ENCODE data around the gene MEGF11.
A peak's percentile ranks its signal among the peaks of the same experiment; 100 is the strongest.
"Not testable (repeated sequence)": the region's sequence is repeated elsewhere in the genome, so short reads cannot be mapped to it uniquely, and the experiment has no call there.

MEGF11 gene

GRCh38 chr15:66021496-66022162, 231.9 kb downstream of the MEGF11 start:
- no peak for DNase-seq

GRCh38 chr15:66019826-66020398, 233.6 kb downstream of the MEGF11 start:
- no peak for DNase-seq

DNA sequence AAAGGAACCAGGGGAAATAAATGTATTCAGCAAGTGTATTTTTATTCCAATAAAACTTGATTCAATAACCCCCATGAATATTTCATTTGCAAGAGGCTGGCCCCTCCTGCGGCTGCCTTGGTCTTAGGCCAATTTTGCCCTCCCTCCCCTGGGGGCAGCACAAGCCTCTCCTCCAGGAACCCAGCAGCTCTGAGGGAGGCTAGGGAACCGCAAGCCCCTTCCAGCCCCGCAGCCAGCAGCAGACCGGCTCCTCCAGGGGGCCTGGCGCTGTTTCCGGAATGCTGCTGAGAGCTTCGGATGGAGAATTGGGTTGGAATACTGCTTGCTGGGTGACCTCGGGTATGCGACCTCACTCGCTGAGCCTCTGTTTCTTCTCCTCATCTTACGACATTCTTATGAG, 234.2 kb downstream of the MEGF11 start:
- DNase-seq = no peak

DNA sequence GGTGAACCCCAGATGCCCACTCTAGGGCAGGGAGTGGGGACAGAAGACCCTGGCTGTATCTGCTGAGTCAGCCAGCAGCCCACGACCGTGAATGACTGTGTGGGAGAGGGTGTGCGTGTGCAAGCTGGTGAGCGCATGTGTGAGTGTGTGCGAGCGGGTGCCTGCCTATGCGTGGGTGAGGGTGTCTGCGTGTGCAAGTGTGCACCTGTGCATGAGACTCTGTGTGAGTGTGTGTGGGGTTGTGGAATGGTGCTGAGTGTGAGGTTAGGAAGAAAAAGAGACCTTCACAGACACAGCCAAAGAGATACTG, 235.1 kb downstream of the MEGF11 start:
- no peak for DNase-seq

GRCh38 chr15:66017792-66018487, 235.6 kb downstream of the MEGF11 start:
- no peak for DNase-seq

DNA sequence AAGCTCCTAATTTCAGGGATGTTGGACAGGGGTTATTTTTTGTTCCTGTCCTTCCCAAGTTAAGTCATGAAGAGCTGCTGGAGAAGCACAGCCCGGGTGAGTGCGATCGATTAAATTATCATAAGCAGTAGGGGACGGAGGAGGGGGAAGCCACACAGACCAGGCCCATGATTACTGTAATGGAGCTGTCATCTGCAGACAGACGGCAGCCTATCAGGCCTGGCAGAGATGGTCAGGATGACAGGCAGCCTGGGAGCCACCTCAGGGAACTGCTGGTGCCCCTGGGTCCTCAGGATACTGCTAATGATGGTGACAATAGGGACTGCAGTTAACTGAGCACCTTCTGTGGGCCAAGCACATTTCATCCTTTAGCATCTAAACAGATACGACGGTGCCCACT, 236.6 kb downstream of the MEGF11 start:
- DNase-seq = no peak

DNA sequence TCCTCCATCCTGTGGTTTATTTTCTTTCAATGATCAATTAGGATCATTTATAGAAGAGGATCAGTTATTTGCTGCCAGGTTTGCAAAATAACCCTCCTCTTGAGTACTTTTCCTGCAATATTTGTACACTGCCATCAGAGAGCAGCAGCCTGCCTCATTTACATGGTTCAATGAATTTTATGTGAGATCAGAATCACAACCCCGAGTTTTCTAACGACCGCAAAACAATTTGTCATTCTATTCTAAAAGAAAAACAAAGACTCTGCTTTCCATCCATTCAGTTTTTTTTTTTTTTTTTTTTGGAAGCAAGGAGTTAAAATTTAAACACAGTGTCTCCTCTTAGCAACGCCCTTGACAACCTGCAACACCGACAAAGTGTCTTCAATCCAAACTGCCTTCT, 237.4 kb downstream of the MEGF11 start:
- DNase-seq = peak; percentile 13

DNA sequence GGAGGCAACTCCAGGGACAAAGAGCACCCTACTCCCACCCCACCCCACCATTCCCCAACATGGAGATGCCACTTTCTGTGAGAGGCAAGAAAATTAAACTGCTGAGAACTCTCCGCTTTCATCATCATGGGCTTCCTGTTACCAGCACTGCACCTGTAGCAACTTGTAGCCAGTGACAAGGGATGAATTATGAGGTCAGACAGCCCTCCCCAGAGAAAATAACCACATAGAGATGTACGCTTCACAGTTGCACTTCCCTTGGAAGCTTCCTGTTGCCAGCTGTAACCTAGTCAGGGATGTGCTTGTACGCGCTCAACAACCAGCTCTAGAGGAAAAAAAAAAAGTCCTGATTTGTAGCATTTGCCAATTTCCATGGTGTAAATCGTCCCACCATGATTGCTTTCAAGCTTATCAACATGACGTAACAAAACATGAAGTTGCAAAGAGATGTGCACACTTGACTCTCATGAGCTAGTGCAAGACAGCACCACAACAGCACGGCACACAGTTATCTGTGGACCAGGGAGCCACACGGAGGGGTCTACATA, 238.8 kb downstream of the MEGF11 start:
- DNase-seq = no peak

DNA sequence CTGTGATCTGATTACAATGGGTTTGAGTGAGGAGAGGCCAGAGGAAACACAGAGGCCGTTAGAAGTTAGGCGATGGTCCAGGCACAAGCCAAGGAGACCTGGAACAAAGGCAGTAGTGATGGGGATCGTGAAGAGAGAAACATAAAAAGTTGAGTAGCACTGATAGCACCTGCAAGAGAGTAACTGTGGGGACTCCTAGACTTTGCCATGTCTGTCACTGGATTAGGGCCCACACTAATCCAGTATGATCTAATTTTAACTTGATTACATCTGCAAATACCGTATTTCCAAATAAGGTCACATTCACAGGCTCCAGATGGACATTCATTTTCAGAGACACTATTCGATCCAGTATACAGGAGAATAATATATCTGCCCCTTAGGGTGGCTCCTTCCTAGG, 239.5 kb downstream of the MEGF11 start:
- no peak for DNase-seq

DNA sequence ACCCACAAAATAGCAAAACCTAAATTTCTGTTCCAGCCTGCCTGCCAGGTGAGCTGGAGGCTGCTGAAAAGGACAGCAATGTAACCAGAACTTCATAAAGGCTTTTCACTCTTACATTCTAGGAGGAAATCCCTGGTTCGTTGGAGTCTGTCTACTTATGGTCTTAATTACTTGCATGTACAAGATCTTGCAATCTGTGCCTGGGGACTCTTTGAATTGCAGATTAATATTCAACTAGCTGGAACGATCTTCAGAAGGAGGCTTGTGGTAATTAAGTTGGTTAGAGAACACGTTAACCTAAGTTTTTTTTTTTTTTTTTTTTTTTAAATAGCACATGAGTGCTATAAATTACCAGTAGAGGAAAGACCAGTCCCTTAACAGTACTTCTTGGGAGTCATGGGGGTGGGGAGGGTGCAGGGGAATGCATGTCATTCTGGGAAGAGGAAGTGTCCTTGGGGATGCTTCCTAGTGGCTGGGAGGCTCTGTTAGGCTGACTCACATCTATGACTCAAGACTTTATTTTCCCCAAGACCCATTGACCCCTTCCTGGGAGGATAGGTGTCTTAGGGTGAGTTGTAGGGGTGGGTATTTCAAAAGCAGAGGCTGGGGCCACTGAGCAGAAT, 244.5 kb downstream of the MEGF11 start:
- no peak for DNase-seq

GRCh38 chr15:66007663-66008262, 245.8 kb downstream of the MEGF11 start:
- DNase-seq = no peak

DNA sequence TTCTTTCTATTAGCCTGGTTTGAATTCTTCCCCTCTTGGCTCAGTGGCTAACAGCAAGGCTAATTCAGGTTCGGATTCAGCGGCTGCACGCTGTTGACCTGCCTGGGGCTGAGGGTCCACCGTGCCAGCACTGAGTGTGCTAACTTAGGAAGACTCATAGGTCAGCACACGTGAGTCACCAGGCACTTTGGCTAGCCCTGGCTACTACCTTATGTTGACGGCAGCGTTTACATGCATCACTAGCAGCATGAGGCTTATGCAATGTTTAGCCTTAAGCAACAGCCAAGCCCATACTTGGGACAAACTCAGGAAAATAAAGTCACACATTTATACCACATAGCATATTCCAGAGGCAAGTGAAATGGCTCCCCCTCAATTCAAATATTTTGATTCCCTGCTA, 246.6 kb downstream of the MEGF11 start:
- no peak for DNase-seq

DNA sequence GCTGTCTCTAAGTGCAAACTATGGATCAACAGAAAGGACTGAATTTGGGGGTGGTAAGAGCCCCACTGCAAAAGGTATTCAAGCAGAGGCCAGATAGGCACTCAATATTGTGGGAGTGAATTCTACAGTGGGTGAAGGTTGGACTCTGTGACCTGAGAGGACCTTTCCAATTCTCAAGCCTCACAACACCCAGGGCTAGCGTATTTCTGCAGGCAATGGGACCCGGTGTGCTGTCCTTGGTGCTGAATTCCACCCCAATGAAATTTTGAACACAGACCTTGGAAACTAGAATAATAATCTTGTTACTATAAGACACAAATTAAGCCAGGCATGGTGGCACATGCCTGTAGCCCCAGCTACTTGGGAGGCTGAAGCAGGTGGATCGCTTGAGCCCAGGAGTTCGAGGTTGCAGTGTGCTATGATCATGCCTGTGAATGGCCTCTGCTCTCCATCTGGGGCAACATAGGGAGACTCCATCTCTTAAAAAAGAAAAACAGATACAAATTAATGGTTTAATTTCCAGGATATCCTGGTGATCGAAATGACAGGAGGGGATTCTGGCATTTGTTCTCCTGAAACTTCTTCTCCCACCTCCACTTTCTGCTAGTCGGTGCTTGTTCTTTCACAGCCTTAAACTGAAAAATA, 248.8 kb downstream of the MEGF11 start:
- no peak for DNase-seq

- not testable (repeated sequence) for DNase-seq
Observed at GRCh38 chr15:66003129-66003528, 250.4 kb downstream of the MEGF11 start.

DNA sequence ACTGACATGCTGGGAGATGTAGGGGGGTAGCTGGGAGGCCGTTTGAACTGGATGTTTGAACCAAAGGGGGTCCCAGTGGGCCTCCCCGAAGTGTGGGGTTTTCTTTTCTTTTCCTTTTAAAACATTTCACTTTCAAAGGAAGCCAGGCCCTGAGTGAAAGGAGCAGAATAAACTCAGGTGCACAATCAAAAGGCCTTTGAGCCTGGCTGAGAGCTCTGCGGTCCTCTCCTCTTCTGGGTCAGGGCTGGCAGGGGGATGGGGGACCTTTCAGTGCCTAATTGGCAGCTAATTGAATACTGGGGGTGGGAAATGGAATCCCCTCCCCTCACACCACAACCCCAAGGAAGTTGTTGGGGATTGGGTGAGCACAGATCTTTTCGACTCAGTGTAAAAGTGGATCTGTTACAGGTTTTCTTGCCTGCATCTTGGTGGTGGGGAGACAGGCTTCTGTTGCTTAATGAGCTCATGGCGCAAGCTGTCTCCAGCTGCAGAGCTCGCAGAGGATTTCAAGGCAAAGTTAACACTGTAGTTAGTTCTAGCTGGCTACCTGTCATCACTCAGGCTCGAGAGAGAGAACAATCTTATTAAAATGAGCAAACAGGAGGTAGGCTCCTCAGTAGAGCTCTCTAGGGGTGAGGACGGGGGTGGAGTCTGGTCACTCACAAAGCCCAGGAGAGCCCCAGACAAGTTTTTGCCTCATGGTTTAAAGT, 251.7 kb downstream of the MEGF11 start:
- no peak for DNase-seq

- no peak for DNase-seq
Observed at GRCh38 chr15:66001042-66001441, 252.5 kb downstream of the MEGF11 start.

DNA sequence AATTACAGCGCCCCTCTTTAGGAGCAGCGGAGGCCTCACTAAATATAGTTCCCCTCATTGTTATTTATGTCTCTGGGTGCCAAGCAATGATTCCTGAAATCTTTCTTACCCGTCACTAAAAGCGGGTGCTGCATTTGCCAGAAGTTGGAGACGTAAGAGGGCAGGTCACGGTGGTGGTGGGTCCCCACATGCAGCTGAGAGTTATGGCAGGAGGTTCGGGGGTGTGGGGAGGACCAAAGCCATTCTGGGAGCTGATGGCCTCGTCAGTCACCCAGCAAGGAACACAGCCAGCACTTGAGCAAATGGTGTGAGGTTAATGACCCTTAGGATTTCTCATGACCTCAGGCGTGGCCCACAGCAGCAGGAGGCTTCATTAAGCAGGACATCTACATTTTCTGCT, 255.1 kb downstream of the MEGF11 start:
- DNase-seq = no peak

- DNase-seq = no peak
Observed at GRCh38 chr15:65996901-65997300, 256.6 kb downstream of the MEGF11 start.

DNA sequence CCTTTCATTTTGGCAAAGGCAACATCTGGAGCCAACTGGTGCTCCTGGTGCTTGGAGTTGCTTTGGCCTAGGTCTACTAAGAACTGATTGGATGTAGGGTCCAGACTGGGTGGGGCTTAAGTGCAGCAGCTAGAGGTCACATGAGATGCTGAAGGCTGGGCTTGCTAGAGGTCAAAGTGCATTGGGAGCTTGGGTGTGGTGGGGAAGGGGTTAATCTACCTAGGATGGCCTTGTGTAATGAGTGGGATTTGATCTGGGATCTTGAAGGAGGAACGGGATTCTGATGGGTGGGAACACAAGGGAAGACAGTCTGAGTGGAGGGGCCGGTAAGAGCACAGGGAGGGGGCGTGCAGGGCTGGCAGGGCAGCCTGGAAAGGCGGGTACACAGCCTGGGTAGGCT, 258.7 kb downstream of the MEGF11 start:
- no peak for DNase-seq

- DNase-seq = no peak
Observed at GRCh38 chr15:65993762-65994161, 259.8 kb downstream of the MEGF11 start.

DNA sequence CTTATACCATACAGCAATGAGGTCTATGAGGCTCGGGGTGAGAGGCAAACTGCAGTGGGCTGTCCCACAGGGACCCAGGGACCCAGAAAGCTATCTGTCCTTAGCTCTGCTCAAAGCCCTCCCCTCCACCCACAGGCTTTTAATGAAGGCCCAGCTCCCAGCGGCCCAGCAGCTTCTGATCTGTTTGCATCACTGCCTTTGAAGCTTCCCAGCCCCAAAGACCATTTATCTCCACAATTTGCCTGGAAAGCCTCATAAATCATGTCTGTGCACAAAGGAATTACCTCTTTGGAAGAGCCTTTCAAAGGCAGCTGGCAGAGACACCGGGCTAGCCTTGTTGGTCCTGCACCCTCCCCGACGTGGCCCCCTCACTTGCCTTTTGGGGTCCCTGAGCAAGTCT, 260.3 kb downstream of the MEGF11 start:
- DNase-seq = peak; percentile 26
